Measurements from ENCODE around the gene ANKS3. TPM values are rescaled to one million over a fixed set of nuclear protein-coding genes. Genes with fewer than 3 reads are reported as not detected.
A peak's percentile ranks its signal among the peaks of the same experiment; 100 is the strongest.

Gene ANKS3
- total RNA-seq, 1 donor from 2014 or later = 8.7 TPM

DNA sequence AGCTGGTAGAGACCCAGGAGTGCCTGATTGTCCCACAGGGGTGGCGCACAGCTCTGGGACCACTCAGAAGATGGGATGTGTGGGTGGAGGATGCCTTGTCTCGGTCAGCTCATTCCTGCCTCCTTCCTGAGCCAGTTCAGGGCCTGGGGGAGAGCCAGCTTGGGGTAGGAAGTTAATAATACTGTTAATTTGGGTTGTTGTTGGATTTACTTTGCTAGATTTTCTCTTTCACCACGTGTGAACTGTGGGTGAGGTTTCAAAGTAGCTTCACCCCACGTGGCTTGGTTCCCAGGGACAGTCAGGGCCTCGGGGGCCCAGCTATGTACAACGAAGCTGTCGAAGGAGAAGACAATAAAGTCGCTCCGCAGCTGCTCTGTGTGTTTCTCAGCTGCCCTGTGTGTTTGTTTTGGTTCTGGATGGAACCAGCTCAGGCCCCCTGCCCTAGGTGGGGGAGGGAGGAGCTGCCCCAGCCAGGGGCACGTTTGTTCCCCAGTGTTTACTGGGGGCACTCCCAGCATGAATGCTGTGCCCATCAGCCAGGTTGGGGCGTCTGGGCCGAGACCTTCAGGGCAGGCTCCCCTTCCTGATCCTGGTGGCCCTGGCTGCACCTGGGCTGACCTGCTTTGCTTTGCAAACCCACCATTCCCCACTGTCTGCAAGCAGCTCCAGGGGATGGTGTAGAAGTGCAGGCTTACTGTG lies 38.4 kb downstream of the ANKS3 start:
- Histone ChIP-seq H3K4me3 (peak overlapping the region; percentile 100), H3K36me3 (peaks cover 51% of the 10 kb centered on the region), H3K27ac (replicated peaks) (peak overlapping the region; percentile 92), H3K9me3 (replicated peaks) (no peaks in the 10 kb centered on the region), H3K4me1 (peaks cover 45% of the 10 kb centered on the region), H3K27me3 (ENCODE audit: low read depth) (no peaks in the 10 kb centered on the region)
- no peak for DNase-seq
- intact Hi-C loops (cut with micrococcal nuclease) = no loop called here
- TF ChIP-seq, protein P1, sequence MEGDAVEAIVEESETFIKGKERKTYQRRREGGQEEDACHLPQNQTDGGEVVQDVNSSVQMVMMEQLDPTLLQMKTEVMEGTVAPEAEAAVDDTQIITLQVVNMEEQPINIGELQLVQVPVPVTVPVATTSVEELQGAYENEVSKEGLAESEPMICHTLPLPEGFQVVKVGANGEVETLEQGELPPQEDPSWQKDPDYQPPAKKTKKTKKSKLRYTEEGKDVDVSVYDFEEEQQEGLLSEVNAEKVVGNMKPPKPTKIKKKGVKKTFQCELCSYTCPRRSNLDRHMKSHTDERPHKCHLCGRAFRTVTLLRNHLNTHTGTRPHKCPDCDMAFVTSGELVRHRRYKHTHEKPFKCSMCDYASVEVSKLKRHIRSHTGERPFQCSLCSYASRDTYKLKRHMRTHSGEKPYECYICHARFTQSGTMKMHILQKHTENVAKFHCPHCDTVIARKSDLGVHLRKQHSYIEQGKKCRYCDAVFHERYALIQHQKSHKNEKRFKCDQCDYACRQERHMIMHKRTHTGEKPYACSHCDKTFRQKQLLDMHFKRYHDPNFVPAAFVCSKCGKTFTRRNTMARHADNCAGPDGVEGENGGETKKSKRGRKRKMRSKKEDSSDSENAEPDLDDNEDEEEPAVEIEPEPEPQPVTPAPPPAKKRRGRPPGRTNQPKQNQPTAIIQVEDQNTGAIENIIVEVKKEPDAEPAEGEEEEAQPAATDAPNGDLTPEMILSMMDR (IDR thresholded peaks at IDR 0.05; ENCODE audit: borderline replicate concordance) = no peak

- TF ChIP-seq, protein P1 (IDR thresholded peaks at IDR 0.05; ENCODE audit: borderline replicate concordance) = peak; percentile 23
- intact Hi-C loops (cut with micrococcal nuclease) = no loop called here
Observed at GRCh38 chr16:4694642-4695451, 39.2 kb downstream of the ANKS3 start.

DNA sequence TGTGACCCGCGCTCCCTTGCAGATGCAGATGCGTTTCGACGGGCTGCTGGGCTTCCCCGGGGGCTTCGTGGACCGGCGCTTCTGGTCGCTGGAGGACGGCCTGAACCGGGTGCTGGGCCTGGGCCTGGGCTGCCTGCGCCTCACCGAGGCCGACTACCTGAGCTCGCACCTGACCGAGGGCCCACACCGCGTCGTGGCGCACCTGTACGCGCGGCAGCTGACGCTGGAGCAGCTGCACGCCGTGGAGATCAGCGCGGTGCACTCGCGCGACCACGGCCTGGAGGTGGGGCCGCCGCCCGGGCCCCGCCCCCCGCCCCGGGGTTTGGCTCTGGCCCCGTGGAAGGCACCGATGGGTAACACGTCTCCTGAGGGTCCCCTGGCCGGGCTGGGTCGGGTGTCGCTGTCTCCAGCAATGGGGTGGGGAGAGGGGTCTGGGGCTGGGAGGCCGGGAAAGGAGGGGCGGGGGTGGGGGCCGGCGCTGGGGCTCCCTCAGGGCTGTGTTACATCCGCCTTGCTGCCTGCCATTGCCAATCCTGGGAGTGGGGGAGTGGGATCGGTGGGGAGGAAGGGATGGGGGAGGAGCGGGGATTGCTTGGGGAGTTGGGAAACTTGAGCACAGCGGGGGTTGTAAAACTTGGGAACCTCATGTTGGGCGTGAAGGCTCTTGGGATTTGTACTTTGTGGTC lies 40.0 kb downstream of the ANKS3 start:
- H3K4me1 ChIP-seq = peaks cover 50% of the 10 kb centered on the region
- peak overlapping the region; percentile 100 for H3K4me3 ChIP-seq
- H3K36me3 ChIP-seq = peaks cover 41% of the 10 kb centered on the region
- TF ChIP-seq, protein P1 (IDR thresholded peaks at IDR 0.05; ENCODE audit: borderline replicate concordance) = no peak
- H3K9me3 ChIP-seq (replicated peaks) = no peaks in the 10 kb centered on the region
- DNase-seq = peak; percentile 49
- intact Hi-C loops (cut with micrococcal nuclease) = no loop called here
- H3K27ac ChIP-seq (replicated peaks) = peak overlapping the region; percentile 92
- no peaks in the 10 kb centered on the region for H3K27me3 ChIP-seq (ENCODE audit: low read depth)

More at GRCh38 chr16:4694642-4695451, 39.2 kb downstream of the ANKS3 start:
- Histone ChIP-seq H3K27ac (replicated peaks) (peak overlapping the region; percentile 92), H3K36me3 (peaks cover 43% of the 10 kb centered on the region), H3K4me3 (peak overlapping the region; percentile 100), H3K4me1 (peaks cover 50% of the 10 kb centered on the region), H3K27me3 (ENCODE audit: low read depth) (no peaks in the 10 kb centered on the region), H3K9me3 (replicated peaks) (no peaks in the 10 kb centered on the region)
- DNase-seq = peak; percentile 55

DNA sequence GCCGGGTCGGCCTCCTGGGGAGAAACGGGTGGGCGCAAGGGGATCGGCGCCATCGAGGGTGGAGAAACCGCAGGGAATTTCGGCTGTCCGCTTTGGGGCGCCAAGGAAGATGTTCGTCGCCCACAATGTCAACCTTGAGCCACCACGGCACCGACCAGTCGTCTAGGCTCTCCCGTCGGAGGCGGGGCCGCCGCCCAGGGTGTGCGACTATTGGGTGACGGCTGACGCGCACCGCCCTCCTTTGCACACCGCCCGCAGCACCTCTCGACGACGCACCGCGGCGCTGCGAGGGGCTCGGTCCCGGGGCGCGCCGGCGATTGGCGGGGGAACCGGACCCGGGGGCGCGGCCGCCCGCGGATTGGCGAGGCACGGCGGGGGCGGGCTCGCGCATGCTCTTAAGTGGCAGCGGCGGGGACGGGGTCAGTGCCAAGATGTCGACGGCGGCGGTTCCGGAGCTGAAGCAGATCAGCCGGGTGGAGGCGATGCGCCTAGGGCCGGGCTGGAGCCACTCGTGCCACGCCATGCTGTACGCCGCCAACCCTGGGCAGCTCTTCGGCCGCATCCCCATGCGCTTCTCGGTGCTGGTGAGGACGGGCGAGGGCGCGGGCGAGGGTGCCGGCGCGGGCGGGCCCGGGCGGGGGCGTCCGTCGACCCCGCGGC lies 40.6 kb downstream of the ANKS3 start, which contains the start of gene NUDT16L1:
Gene NUDT16L1 (plus strand): TSS at position 267 of the 660 bp plus-strand sequence. CDS start 165 bp downstream, at position 432.
- Histone ChIP-seq H3K27me3 (ENCODE audit: low read depth) (no peaks in the 10 kb centered on the region), H3K9me3 (replicated peaks) (no peaks in the 10 kb centered on the region), H3K27ac (replicated peaks) (peak within 1 kb of the TSS; percentile 92), H3K4me1 (peaks cover 52% of the 10 kb centered on the region), H3K4me3 (peak within 1 kb of the TSS; percentile 100), H3K36me3 (peaks cover 39% of the 10 kb centered on the region)
- intact Hi-C loops (cut with micrococcal nuclease) = no loop called here
- DNase-seq = peak; percentile 97
- TF ChIP-seq, protein P1 (IDR thresholded peaks at IDR 0.05; ENCODE audit: borderline replicate concordance) = peak; percentile 48

Measured in left ventricle myocardium inferior (tissue), 1 donor.